GM12874 (cell line): ENCODE data around the gene SLC38A10.

Source experiments
- CTCF ChIP-seq: IDR thresholded peaks from 2 replicates; pipeline ENCODE4 v1.5.1; 2011; ENCODE audit warnings: low read depth, mild to moderate bottlenecking, control low read depth, low read length, moderate library complexity; ENCODE audit not compliant: insufficient read depth

SLC38A10 gene

GRCh38 chr17:81218459-81218858, 76.6 kb downstream of the SLC38A10 start:
- no peak for TF ChIP-seq CTCF

GRCh38 chr17:81217491-81217890, 77.6 kb downstream of the SLC38A10 start:
- no peak for TF ChIP-seq CTCF

- TF ChIP-seq CTCF, result no peak
Observed at GRCh38 chr17:81213978-81214377, 81.1 kb downstream of the SLC38A10 start.

GRCh38 chr17:81212365-81212764, 82.7 kb downstream of the SLC38A10 start:
- TF ChIP-seq CTCF, result no peak

- no peak for TF ChIP-seq CTCF
Observed at GRCh38 chr17:81210868-81211267, 84.2 kb downstream of the SLC38A10 start.

- no peak for TF ChIP-seq CTCF
Observed at GRCh38 chr17:81210466-81210865, 84.6 kb downstream of the SLC38A10 start.

GRCh38 chr17:81209141-81209540, 86.0 kb downstream of the SLC38A10 start:
- no peak for TF ChIP-seq CTCF

GRCh38 chr17:81208651-81209050, 86.5 kb downstream of the SLC38A10 start:
- TF ChIP-seq CTCF, result no peak
